RCC 7860 (cell line): ENCODE results near the gene USP34.
"Not testable (repeated sequence)": the region's sequence is repeated elsewhere in the genome, so short reads cannot be mapped to it uniquely, and the experiment has no call there.

Experiments
- DNase-seq: peaks from one replicate; pipeline ENCODE4 v3.0.0-alpha.2; 2015; ENCODE audit warnings: low spot score
- FAIRE-seq: peaks from 2 replicates; lab custom pipeline; 2012; peaks lifted over from hg19 to GRCh38; lab: Jason Lieb, UNC

The USP34 gene

DNA sequence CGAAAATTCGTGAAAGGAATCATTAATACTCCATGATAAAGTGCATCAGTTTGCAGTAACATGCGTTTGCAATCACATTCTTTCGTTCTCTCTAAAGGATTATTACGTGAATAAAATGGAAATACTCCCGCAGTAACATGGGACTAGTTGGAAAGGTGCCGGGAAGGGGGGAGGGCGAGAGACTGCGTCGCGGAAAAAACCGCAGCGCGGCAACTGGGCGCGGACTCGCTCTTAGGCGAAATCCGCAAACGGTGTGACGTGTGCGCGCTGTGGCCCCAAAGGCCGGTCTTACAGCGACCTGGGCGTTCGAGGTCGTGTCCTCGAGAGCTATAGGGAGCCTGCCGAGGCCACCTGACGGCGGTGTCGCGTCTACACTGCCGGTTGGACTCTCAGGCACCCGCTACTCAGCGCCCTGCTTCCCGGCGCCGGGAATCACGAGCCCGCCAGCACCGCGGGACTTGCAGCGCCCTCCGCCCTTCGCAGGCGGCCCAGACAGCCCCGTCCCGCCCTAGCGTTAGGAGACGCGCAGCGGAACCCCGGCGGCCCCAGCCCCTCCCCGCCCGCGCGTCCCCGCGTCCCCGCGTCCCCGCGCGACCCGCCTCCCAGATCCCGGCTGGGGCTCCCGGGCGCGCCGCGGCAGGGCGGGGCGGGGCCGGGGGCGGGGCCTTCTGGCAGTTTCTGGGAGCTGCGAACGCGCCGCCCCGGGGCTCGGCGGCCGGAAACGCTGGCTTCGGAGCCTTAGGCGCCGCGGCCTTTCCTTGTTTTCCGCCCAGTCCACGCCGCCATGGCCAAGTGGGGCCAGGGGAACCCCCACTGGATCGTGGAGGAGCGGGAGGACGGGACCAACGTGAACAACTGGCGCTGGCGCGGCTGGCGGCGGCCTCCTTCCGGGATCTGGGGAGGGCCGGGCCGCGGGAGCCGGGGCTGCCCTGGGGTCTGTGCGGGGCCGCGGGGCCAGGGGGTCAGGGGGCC is 293.8 kb downstream of the USP34 start:
- DNase-seq (peak; percentile 81), FAIRE-seq (no peak)

- no peak for DNase-seq
- FAIRE-seq, result no peak
These were observed 295.9 kb downstream of the USP34 start for GRCh38 chr2:61175036-61175435.

DNA sequence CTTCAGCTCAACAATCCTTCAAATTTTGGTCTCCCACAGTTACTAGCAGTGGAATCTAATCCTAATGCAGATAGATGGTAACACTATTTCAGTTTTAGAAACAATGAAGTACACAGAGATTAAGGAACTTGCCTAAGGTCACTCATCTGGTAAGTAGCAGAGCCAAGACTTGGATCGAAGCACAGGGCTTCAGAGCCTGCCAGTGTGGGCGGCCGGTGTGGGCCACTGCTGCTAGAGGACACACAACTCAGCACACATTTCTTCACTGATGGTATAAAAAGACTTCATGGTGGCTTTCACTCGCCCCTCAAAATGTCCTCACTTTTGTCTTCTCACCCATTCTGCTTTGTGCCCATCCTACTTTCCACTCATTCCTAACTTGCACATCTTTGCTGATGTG is 297.8 kb downstream of the USP34 start:
- DNase-seq (no peak), FAIRE-seq (no peak)

- FAIRE-seq (no peak), DNase-seq (no peak)
These were observed 298.2 kb downstream of the USP34 start for GRCh38 chr2:61172671-61173070.

DNA sequence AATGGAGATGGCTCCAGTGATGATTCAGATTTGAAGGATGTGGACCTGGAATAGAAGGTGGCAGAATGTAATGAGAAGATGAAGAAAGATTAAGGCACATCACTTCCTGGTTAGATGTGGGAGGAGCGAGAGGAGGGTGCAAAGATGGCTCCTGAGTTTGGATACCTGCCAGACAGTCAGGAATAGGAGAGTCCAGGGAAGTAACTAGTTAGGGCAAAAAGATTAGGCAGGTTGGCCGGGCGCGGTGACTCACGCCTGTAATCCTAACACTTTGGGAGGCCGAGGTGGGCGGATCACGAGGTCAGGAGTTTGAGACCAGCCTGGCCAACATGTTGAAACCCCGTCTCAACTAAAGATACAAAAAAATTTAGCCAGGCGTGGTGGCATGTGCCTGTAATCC is 303.3 kb downstream of the USP34 start:
- DNase-seq, result no peak
- FAIRE-seq, result no peak

- no peak for FAIRE-seq
- DNase-seq, result no peak
These were observed 304.9 kb downstream of the USP34 start for GRCh38 chr2:61165946-61166345.

DNA sequence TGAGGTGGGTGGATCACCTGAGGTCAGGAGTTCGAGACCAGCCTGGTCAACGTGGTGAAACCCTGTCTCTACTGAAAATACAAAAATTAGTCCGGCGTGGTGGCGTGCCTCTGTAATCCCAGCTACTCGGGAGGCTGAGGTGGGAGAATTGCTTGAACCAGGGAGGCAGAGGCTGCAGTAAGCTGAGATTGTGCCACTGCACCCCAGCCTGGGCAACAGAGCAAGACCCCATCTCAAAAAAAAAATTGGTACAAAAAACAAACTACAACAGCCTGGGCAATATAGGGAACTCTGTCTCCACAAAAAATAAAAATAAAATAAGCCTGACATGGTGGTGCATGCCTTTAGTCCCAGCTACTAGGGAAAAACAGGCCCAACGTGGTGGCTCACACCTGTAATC is 305.8 kb downstream of the USP34 start:
- not testable (repeated sequence) for DNase-seq, FAIRE-seq

DNA sequence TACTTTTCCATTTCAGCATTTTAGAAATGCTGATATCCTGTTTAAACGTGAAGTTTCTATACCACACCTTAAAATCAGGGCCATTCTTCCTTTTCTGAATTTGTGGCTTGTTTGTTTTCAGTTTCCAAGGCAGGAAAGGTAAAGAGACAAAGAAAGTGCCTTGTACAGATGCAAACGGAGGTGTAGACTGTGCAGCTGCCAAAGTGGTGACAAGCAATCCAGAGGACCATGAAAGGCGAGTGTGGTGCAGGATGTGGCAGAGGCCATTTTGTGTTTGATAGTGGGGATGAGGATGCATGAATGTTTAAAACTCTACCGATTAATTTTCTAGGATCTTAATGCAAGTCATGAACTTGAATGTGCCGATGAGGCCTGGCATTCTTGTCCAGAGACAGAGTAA is 308.2 kb downstream of the USP34 start:
- FAIRE-seq (no peak), DNase-seq (no peak)

DNA sequence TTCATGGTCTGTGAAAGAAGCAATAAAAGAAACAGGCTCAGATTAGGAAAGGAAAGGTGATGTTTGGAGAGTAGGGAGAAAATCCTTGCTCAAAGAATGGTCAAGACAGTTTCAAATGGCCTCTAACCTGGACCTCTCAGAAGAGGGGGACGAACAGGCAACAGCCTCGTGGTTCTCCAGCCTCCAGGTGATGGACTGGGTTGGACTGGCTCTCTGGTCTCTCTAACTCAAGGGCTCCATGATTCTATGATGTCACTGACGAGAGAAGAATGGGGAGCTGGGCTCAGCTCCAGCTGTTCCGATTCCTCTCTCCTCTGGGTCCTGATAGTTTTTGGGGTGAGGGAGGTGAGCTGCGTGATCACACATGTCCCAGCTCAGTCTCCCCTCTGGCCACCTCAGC is 309.0 kb downstream of the USP34 start, which contains the start of gene C2orf74:
Gene C2orf74 (plus strand): TSS at position 301 of the 400 bp plus-strand sequence. CDS start 327 bp downstream, outside the sequence.
- no peak for FAIRE-seq
- DNase-seq, result no peak

DNA sequence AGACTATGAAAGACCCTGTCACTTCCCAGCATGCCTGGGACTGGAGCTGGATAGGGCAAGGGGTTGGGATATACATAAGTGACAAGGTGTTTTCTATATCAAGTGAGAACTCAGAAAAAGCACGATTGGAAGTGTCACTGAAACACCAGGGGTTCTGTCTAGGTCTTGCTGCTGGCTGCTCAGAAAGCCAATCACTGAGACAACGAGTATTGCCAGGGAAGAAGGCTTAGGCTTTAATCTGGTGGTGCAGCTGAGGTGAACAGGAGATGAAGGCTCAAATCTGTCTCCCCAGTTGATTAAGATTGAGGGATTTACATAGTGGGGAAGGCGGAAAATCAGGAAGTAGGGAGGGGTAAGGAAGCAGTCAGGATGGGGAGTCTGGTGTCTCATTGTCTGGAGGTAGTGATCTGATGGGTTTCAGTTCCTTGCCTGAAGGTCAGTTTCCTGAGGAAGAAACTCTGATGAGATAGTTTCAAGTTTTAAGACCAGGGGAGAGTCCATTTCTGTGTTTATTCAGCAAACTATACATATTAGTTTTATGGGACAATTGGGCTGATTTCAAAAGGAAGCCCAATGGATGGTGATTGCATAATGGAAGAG is 312.4 kb downstream of the USP34 start:
- FAIRE-seq (no peak), DNase-seq (no peak)

- DNase-seq (no peak), FAIRE-seq (no peak)
These were observed 313.4 kb downstream of the USP34 start for GRCh38 chr2:61157371-61158003.

DNA sequence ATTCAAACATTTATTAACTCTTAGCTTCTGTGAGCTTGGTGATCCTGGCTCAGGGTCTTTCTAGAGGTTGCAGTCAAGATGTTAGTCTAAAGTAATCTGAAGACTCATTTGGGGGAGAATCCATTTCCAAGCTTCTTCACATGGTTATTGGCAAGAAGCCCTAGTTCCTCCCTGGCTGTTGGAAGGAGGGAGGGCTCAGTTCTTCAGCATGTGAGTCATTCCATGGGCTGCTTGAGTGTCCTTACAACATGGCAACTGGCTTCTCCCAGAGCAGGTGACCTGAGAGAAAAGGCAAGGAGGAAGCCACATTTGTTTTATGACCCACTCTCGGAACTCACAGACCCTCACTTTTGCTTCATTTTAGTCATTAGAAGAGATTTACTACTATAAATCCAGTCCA is 319.5 kb downstream of the USP34 start:
- DNase-seq, result peak; percentile 25
- no peak for FAIRE-seq

DNA sequence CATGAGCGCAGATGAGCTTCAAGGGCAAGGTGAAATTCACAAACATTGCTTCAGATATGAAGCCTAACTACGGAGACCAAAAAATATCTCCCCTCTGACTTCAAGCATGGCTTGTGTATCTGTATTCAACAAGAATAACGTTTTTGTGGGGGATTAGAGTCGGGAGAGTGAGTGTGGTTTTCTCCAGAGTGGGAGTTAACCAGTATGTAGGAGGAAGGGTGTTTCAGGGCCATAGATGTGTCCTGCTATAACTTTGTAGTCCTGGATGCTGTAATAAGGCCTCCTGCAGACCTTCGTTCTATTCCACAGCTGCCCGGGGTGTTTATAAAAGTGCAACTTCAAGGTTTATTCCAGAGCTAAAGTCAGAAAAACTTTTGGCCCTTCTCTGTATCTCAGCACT is 321.8 kb downstream of the USP34 start:
- FAIRE-seq, result no peak
- no peak for DNase-seq

- not testable (repeated sequence) for FAIRE-seq, DNase-seq
These were observed 322.8 kb downstream of the USP34 start for GRCh38 chr2:61148091-61148490.

DNA sequence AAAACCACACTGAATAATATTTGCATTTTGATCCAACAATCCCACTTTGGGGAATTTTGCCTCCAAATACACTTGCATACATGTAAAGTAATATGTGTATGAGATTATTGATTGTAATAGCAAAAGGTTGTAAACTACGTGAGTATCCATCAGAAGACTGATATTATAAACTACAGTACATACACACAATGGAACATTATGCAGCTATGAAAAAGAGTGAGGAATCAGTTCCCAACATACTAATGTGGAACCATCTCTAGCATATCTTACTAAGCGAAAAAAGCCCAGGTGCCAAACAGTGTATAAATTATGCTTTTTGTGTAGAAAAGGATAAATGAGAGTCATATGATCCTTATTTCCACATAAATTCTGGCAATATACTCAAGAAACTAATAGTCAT is 324.9 kb downstream of the USP34 start:
- no peak for FAIRE-seq
- DNase-seq, result no peak

GRCh38 chr2:61144697-61145268 is 326.1 kb downstream of the USP34 start:
- peak; percentile 97 for DNase-seq
- peak; percentile 93 for FAIRE-seq

GRCh38 chr2:61141151-61141550 is 329.7 kb downstream of the USP34 start:
- DNase-seq (no peak), FAIRE-seq (no peak)

DNA sequence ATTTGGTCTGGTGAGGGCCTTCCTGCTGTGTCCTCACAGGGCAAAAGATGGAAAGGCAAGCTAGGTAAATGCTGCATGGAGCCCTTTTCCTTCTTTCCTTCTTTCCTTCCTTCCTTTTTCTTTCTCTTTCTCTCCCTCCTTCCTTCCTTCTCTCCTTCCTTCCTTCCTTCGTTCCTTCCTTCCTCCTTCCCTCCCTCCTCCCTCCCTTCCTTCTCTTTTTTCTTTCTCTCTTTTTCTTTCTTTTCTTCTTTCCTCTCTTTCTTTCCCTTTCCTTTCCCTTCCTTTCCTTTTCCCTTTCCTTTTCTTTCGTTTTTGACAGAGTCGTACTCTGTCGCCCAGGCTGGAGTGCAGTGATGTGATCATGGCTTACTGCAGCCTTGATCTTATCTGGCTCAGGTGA is 332.0 kb downstream of the USP34 start:
- no peak for DNase-seq
- FAIRE-seq, result no peak
